ENCODE results near the gene KIAA0232.

DNA sequence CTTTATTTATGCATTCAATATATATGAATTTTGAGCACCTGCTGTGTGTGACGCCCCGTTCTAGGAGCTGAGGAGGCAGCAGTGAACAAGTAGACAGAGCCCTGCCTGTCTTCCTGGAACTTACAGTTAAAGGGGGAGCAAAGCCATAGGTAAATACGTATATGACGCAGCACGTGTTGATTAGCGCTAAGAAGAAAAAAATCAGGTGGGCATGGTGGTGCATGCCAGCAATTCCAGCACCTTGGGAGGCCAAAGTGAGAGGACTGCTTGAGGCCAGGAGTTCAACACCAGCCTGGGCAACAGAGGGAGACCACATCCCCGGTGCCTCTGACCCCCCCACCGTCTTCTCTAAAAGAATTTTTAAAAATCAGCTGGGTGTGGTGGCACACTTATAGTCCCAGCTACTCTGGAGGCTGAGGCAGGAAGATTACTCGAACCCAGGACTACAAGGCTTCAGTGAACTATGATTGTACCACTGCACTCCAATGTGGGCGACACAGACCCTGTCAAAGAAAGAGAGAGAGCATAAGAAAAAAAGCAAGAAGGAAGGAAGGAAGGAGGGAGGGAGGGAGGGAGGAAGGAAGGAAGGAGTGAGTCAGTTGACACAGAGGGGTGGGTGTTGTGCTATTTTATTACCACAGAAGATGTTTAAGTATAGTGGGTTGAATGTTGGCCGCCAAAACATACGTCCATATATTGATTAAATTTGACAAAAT, 5.4 kb upstream of the KIAA0232 start:
- TF ChIP-seq, protein P1, sequence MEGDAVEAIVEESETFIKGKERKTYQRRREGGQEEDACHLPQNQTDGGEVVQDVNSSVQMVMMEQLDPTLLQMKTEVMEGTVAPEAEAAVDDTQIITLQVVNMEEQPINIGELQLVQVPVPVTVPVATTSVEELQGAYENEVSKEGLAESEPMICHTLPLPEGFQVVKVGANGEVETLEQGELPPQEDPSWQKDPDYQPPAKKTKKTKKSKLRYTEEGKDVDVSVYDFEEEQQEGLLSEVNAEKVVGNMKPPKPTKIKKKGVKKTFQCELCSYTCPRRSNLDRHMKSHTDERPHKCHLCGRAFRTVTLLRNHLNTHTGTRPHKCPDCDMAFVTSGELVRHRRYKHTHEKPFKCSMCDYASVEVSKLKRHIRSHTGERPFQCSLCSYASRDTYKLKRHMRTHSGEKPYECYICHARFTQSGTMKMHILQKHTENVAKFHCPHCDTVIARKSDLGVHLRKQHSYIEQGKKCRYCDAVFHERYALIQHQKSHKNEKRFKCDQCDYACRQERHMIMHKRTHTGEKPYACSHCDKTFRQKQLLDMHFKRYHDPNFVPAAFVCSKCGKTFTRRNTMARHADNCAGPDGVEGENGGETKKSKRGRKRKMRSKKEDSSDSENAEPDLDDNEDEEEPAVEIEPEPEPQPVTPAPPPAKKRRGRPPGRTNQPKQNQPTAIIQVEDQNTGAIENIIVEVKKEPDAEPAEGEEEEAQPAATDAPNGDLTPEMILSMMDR (IDR thresholded peaks at IDR 0.05; ENCODE audit: low read length) = no peak
- TF ChIP-seq EZH2phosphoT487 (IDR thresholded peaks at IDR 0.05; ENCODE audit: low read length) (no peak), EZH2 (optimal IDR thresholded peaks at IDR 0.05; ENCODE audit: low read depth, low read length) (no peak)
